Measurements from ENCODE around the gene SALL4. TPM values are rescaled to one million over a fixed set of nuclear protein-coding genes. Genes with fewer than 3 reads are reported as not detected.
"Not testable (repeated sequence)": the region's sequence is repeated elsewhere in the genome, so short reads cannot be mapped to it uniquely, and the experiment has no call there.

Gene SALL4
- total RNA-seq, 2 experiments from 2014 or later = 0.05 to 0.08 TPM

GRCh38 chr20:51828762-51829161, 26.4 kb upstream of the SALL4 start:
- Mint-ChIP-seq H3K27me3 (peaks cover 6% of the 10 kb centered on the region), H3K9me3 (no peaks in the 10 kb centered on the region), H3K4me3 (no peak overlapping the region), H3K27ac (no peak overlapping the region), H3K36me3 (ENCODE audit: low read depth) (no peaks in the 10 kb centered on the region), H3K4me1 (ENCODE audit: low read depth) (no peaks in the 10 kb centered on the region)
- Histone ChIP-seq H3K27ac (ENCODE audit: low read depth in 1 of 2, low read length in 2 of 2) (no peak overlapping the region), H3K36me3 (ENCODE audit: insufficient read depth, low read length) (no peaks in the 10 kb centered on the region), H3K27me3 (ENCODE audit: control insufficient read depth in 1 of 2, insufficient read depth in 2 of 2, low read length in 2 of 2) (no peaks in the 10 kb centered on the region), H3K4me1 (ENCODE audit: insufficient read depth, low read length) (no peaks in the 10 kb centered on the region), H3K9me3 (ENCODE audit: control insufficient read depth in 1 of 2, insufficient read depth in 1 of 2, low read length in 2 of 2) (peaks cover 0 to 9% of the 10 kb centered on the region in 2 experiments), H3K4me3 (ENCODE audit: low read length) (no peak overlapping the region)
- POLR2A ChIA-PET = no interaction called here
- TF ChIP-seq CTCF (IDR thresholded peaks at IDR 0.05) = no peak
- CTCF ChIA-PET = no interaction called here
- peak in 1 of 14 experiments; percentile 8 for DNase-seq
- intact Hi-C loops (cut with DNase I, micrococcal nuclease) = no loop called here
- ATAC-seq (ENCODE audit: poor library complexity) = no peak

DNA sequence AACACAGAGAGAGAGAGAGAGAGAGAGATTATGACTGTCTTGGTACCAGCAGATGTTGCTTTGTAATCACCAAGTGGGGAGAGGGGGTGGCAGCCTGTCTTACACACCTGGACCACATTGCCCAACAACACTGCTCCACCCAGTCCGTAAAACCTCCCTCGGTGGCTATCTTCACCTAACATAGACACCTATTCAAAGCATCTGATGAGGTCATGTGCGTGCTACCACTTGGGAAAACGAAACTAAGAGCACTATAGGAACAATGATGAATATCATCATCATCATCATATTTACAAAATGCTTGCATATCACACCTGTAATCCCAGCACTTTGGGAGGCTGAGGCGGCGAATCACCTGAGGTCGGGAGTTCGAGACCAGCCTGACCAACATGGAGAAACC, 24.1 kb upstream of the SALL4 start:
- Mint-ChIP-seq H3K27ac (no peak overlapping the region), H3K27me3 (peaks cover 6% of the 10 kb centered on the region), H3K36me3 (ENCODE audit: low read depth) (no peaks in the 10 kb centered on the region), H3K4me3 (no peak overlapping the region), H3K9me3 (no peaks in the 10 kb centered on the region), H3K4me1 (ENCODE audit: low read depth) (no peaks in the 10 kb centered on the region)
- no peak for TF ChIP-seq CTCF (IDR thresholded peaks at IDR 0.05)
- Histone ChIP-seq H3K36me3 (ENCODE audit: insufficient read depth, low read length) (no peaks in the 10 kb centered on the region), H3K27me3 (ENCODE audit: control insufficient read depth in 1 of 2, insufficient read depth in 2 of 2, low read length in 2 of 2) (no peaks in the 10 kb centered on the region), H3K4me3 (ENCODE audit: low read length) (no peak overlapping the region), H3K27ac (ENCODE audit: low read depth in 1 of 2, low read length in 2 of 2) (no peak overlapping the region), H3K9me3 (ENCODE audit: control insufficient read depth in 1 of 2, insufficient read depth in 1 of 2, low read length in 2 of 2) (peaks cover 0 to 9% of the 10 kb centered on the region in 2 experiments), H3K4me1 (ENCODE audit: insufficient read depth, low read length) (no peaks in the 10 kb centered on the region)
- no peak for ATAC-seq (ENCODE audit: poor library complexity)
- ChIA-PET CTCF (no interaction called here), POLR2A (no interaction called here)
- intact Hi-C loops (cut with DNase I, micrococcal nuclease) = no loop called here
- no peak for DNase-seq

GRCh38 chr20:51818479-51819008, 16.2 kb upstream of the SALL4 start:
- POLR2A ChIA-PET = no interaction called here
- H3K27me3 Mint-ChIP-seq = peaks cover 18% of the 10 kb centered on the region
- CTCF ChIA-PET = no interaction called here

DNA sequence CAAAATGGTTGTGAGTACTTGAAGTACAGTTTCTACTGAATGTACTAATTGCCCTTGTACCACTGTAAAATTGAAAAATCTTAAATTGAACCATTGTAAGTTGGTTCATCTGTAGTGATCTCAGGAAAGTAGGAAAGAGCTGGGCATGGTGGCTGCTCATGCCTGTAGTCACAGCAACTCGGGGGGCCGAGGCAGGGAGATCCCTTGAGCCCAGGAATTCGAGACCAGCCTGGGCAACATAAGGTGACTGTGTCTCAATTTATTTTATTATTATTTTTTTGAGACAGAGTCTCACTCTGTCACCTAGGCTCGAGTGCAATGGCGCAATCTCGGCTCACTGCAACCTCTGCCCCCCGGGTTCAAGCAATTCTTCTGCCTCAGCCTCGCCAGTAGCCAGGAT, 14.5 kb upstream of the SALL4 start:
- H3K27ac Mint-ChIP-seq; H3K4me3 Mint-ChIP-seq; ATAC-seq (ENCODE audit: poor library complexity); H3K27ac ChIP-seq (ENCODE audit: low read depth in 1 of 2, low read length in 2 of 2); H3K4me3 ChIP-seq (ENCODE audit: low read length); H3K27me3 ChIP-seq (ENCODE audit: control insufficient read depth in 1 of 2, insufficient read depth in 2 of 2, low read length in 2 of 2); CTCF ChIA-PET; H3K4me1 Mint-ChIP-seq (ENCODE audit: low read depth); intact Hi-C loops (cut with DNase I, micrococcal nuclease); H3K9me3 Mint-ChIP-seq; H3K9me3 ChIP-seq (ENCODE audit: control insufficient read depth in 1 of 2, insufficient read depth in 1 of 2, low read length in 2 of 2); H3K36me3 ChIP-seq (ENCODE audit: insufficient read depth, low read length); H3K4me1 ChIP-seq (ENCODE audit: insufficient read depth, low read length); DNase-seq; POLR2A ChIA-PET; H3K36me3 Mint-ChIP-seq (ENCODE audit: low read depth): not testable (repeated sequence)
- H3K27me3 Mint-ChIP-seq = peaks cover 18% of the 10 kb centered on the region

More at GRCh38 chr20:51818479-51819008, 16.2 kb upstream of the SALL4 start:
- H3K27ac Mint-ChIP-seq = no peak overlapping the region
- Histone ChIP-seq H3K27ac (ENCODE audit: low read depth in 1 of 2, low read length in 2 of 2) (no peak overlapping the region), H3K4me3 (ENCODE audit: low read length) (no peak overlapping the region), H3K9me3 (ENCODE audit: control insufficient read depth in 1 of 2, insufficient read depth in 1 of 2, low read length in 2 of 2) (no peaks in the 10 kb centered on the region), H3K27me3 (ENCODE audit: control insufficient read depth in 1 of 2, insufficient read depth in 2 of 2, low read length in 2 of 2) (no peaks in the 10 kb centered on the region), H3K36me3 (ENCODE audit: insufficient read depth, low read length) (no peaks in the 10 kb centered on the region), H3K4me1 (ENCODE audit: insufficient read depth, low read length) (no peaks in the 10 kb centered on the region)
- TF ChIP-seq CTCF (IDR thresholded peaks at IDR 0.05) = no peak
- no peak overlapping the region for H3K4me3 Mint-ChIP-seq
- H3K9me3 Mint-ChIP-seq = no peaks in the 10 kb centered on the region
- no peaks in the 10 kb centered on the region for H3K36me3 Mint-ChIP-seq (ENCODE audit: low read depth)
- intact Hi-C loops (cut with DNase I, micrococcal nuclease) = no loop called here
- DNase-seq (no peak), ATAC-seq (ENCODE audit: poor library complexity) (no peak)
- H3K4me1 Mint-ChIP-seq (ENCODE audit: low read depth) = no peaks in the 10 kb centered on the region

All from CD4-positive, alpha-beta T cell (primary cell).